GM12878 (cell line): Measurements from ENCODE around the gene TTC16. TPM values are rescaled to one million over a fixed set of nuclear protein-coding genes. Genes with fewer than 3 reads are reported as not detected.

Source experiments
- ATAC-seq: fragments of 200-7000 bp; cut with Tn5 transposase; 3 replicates; pipeline ENCODE4 v1.9.1; 2020; ENCODE audit warnings: mild to moderate bottlenecking, moderate library complexity
- BruUV-seq: library from RNA; stranded (reverse); fragments of 400-500 nt; replicated peaks from 2 replicates; lab custom pipeline; 2021; lab: Mats Ljungman, UMichigan
- CTCF ChIA-PET: fragments of 300-600 bp; sonication (Branson Sonifier 250); formaldehyde crosslinking; extraction: SDS; loops from one replicate; lab custom pipeline; 2021; ENCODE audit warnings: inconsistent platforms; lab: Yijun Ruan, JAX
- POLR2A ChIA-PET: fragments of 350-600 bp; formaldehyde crosslinking; extraction: SDS; loops from one replicate; lab custom pipeline; 2021; ENCODE audit warnings: inconsistent platforms; lab: Charles Lee
- RAD21 ChIA-PET: fragments of 300-600 bp; sonication (Branson Sonifier 250); formaldehyde crosslinking; loops from one replicate; lab custom pipeline; 2023; ENCODE audit warnings: antibody characterized with exemption; ENCODE audit not compliant: unreplicated experiment; lab: Charles Lee
- SMC1A ChIA-PET: fragments of 300-600 bp; sonication (Branson Sonifier 250); formaldehyde crosslinking; loops from one replicate; lab custom pipeline; 2023; ENCODE audit not compliant: unreplicated experiment, uncharacterized antibody; lab: Charles Lee
- DNase-seq: peaks from one replicate; pipeline ENCODE4 v3.0.0-alpha.2; 2011; ENCODE audit warnings: low read depth, low spot score
- FAIRE-seq: peaks from 3 replicates; lab custom pipeline; 2011; peaks lifted over from hg19 to GRCh38; lab: Jason Lieb, UNC
- H2AFZ ChIP-seq: 2 replicates; pipeline ENCODE4 v1.6.0; 2011; ENCODE audit warnings: low read depth, low read length, control low read depth; ENCODE audit not compliant: control insufficient read depth
- H3K27ac ChIP-seq: 2 replicates; pipeline ENCODE4 v1.5.1; 2011; ENCODE audit warnings: control low read depth; ENCODE audit not compliant: control insufficient read depth, insufficient read depth
- H3K27me3 ChIP-seq, 2 experiments: replicated peaks in 1 of 2; 2 replicates each; pipeline versions ENCODE4 v1.6.0 to v1.6.1; 2011; ENCODE audit warnings: low read length in 1 of 2; ENCODE audit not compliant: control insufficient read depth in 2 of 2, insufficient read depth in 2 of 2
- H3K36me3 ChIP-seq, 2 experiments: 2 replicates each; pipeline ENCODE4 v1.5.1; 2011; ENCODE audit warnings: low read length in 1 of 2; ENCODE audit not compliant: control insufficient read depth in 2 of 2, insufficient read depth in 2 of 2
- H3K4me1 ChIP-seq: 2 replicates; pipeline ENCODE4 v1.6.1; 2011; ENCODE audit warnings: mild to moderate bottlenecking, low read length, moderate library complexity, mixed read lengths; ENCODE audit not compliant: control insufficient read depth, insufficient read depth
- H3K4me2 ChIP-seq: 2 replicates; pipeline ENCODE4 v1.6.0; 2011; ENCODE audit warnings: control low read depth; ENCODE audit not compliant: control insufficient read depth, insufficient read depth
- H3K4me3 ChIP-seq: fragments of 200-600 bp; sonication (generic); 2 replicates; pipeline ENCODE4 v1.5.1; 2016
- H3K79me2 ChIP-seq: 2 replicates; pipeline ENCODE4 v1.6.0; 2011; ENCODE audit warnings: low read length; ENCODE audit not compliant: control insufficient read depth, insufficient read depth
- H3K9ac ChIP-seq: 2 replicates; pipeline ENCODE4 v1.8.0; 2011; ENCODE audit warnings: low read length, control low read depth, mixed read lengths; ENCODE audit not compliant: control insufficient read depth, insufficient read depth
- H3K9me3 ChIP-seq: replicated peaks from 3 replicates; pipeline ENCODE4 v1.5.1; 2011; ENCODE audit warnings: mild to moderate bottlenecking, low read length; ENCODE audit not compliant: control insufficient read depth, insufficient read depth
- H4K20me1 ChIP-seq: 2 replicates; pipeline ENCODE4 v1.6.0; 2011; ENCODE audit not compliant: control insufficient read depth, insufficient read depth
- BACH1 ChIP-seq: fragments of 450-650 bp; IDR thresholded peaks from 2 replicates; pipeline ENCODE4 v1.6.1; 2017; ENCODE audit warnings: mild to moderate bottlenecking, borderline replicate concordance
- CBX3 ChIP-seq: fragments of 200-600 bp; sonication (generic); IDR thresholded peaks from 2 replicates; pipeline ENCODE4 v1.6.1; 2016; ENCODE audit warnings: low read depth, borderline replicate concordance
- GABPA ChIP-seq: IDR thresholded peaks from 2 replicates; pipeline ENCODE4 v1.6.1; 2014; ENCODE audit warnings: antibody characterized with exemption, low read depth, mild to moderate bottlenecking, inconsistent platforms
- NFIC ChIP-seq: IDR thresholded peaks from 2 replicates; pipeline ENCODE4 v1.6.1; 2012; ENCODE audit warnings: low read depth, mild to moderate bottlenecking, inconsistent platforms, low read length, moderate library complexity
- POLR2AphosphoS5 ChIP-seq: IDR thresholded peaks from 2 replicates; pipeline ENCODE4 v1.6.1; 2011; ENCODE audit warnings: mild to moderate bottlenecking, low read length, inconsistent platforms
- SP1 ChIP-seq: IDR thresholded peaks from one replicate; pipeline ENCODE4 v1.6.1; 2011; ENCODE audit warnings: low read depth, low read length
- ZBED1 ChIP-seq: IDR thresholded peaks from 2 replicates; pipeline ENCODE4 v1.6.1; 2016; ENCODE audit warnings: borderline replicate concordance
- WGBS: methylation state at CpG from one replicate; pipeline ENCODE4 v1.1.6; 2016; ENCODE audit warnings: low lambda C conversion rate; ENCODE audit not compliant: insufficient replicate concordance, insufficient coverage; ENCODE audit errors: missing lambda C conversion rate; 5-methylcytosine and 5-hydroxymethylcytosine counted together
- in situ Hi-C: fragments of 300-500 bp; cut with MboI; formaldehyde crosslinking; loops from 9 replicates; pipeline ENCODE4 v1.14.3; 2018; ENCODE audit warnings: mixed read lengths
- intact Hi-C: fragments of 100-400 bp; cut with micrococcal nuclease; formaldehyde crosslinking; loops from one replicate; pipeline ENCODE4 v1.14.2; 2022; ENCODE audit not compliant: unreplicated experiment
- polyA plus RNA-seq, 11 experiments: library from polyadenylated mRNA; depleted of rRNA in 4 of 11; unstranded in 6 of 11; stranded (reverse) in 5 of 11; fragments of >200 nt; fragmentation: Nextera tagmentation in 4 of 11; fragmentation: Illumina TruSeq in 1 of 11; extraction: Ambion mirVana in 4 of 11; extraction: Trizol in 1 of 11; gene quantifications; 1 replicate in 1 of 11; 2 replicates in 10 of 11; pipeline versions ENCODE4 v1.2.1 to v1.2.3, GENCODE V29; 2011 to 2016; ENCODE audit warnings: inconsistent platforms in 2 of 11, missing spikeins in 2 of 11, low read depth in 1 of 11
- total RNA-seq, 4 experiments: library from RNA; depleted of rRNA in 3 of 4; stranded (reverse); fragments of >200 nt in 3 of 4; fragmentation: Illumina TruSeq in 1 of 4; extraction: Trizol in 1 of 4; gene quantifications; 2 replicates each; pipeline versions ENCODE4 v1.2.1 to v1.2.3, GENCODE V29; 2013 to 2021
- TF ChIP-seq, protein P1 (sequence below): fragments of 450-650 bp; IDR thresholded peaks from 2 replicates; pipeline ENCODE4 v1.6.1; 2018; ENCODE audit warnings: borderline replicate concordance, mild to moderate bottlenecking; ENCODE audit not compliant: partially characterized antibody
- TF ChIP-seq, protein P2 (sequence below): fragments of 450-650 bp; formaldehyde crosslinking; IDR thresholded peaks from 2 replicates; pipeline ENCODE4 v1.5.0; 2022; ENCODE audit warnings: mild to moderate bottlenecking, missing genetic modification characterization
- TF ChIP-seq, protein P3 (sequence below): IDR thresholded peaks from 2 replicates; pipeline ENCODE4 v1.6.1; 2012; ENCODE audit warnings: improper control_type of control experiment, low read depth, low read length; ENCODE audit not compliant: insufficient replicate concordance

The TTC16 gene
- total and polyA plus RNA-seq, 10 of the 15 experiments (the other 5 are each of a cell fraction or from before 2014, with no cell fraction given): 0.03 TPM; not detected in 9

DNA sequence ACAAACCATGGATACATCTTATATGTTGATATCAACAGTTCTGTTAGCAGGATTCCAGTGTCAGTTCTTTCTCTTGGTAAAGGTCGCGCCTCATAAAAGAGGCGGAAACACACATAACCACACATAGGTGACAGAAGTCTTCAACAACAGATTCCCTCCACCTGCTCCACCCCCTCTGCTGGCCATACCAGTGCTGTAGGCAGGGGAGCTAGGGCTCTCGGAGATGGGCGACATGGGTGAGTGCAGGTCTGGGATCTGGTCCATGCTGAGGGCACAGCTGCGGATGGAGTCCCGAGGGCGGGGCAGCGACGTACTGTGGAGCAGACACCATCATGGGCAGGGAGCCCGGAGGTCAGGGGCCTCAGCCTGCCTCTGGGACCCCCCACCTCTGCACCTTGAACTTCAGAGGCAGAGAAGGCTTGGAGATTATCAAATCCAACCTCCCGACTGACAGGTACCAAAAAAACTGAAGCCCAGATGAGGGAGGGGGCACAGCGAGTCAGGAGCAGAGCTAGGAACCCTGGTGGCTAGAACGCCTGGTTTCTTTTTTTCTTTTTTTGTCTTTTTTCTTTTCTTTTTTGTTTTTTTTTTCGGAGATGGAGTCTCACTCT lies 31.2 kb downstream of the TTC16 start:
- RAD21 ChIA-PET: no interaction called here
- Histone ChIP-seq H2AFZ (no peak overlapping the region), H3K9ac (no peak overlapping the region), H3K36me3 (peaks cover 27 to 31% of the 10 kb centered on the region in 2 experiments), H3K4me1 (no peaks in the 10 kb centered on the region), H3K9me3 (no peaks in the 10 kb centered on the region), H3K4me3 (no peak overlapping the region), H4K20me1 (no peaks in the 10 kb centered on the region), H3K27me3 (no peaks in the 10 kb centered on the region), H3K79me2 (no peaks in the 10 kb centered on the region), H3K4me2 (no peak overlapping the region), H3K27ac (no peak overlapping the region)
- ATAC-seq: no peak
- DNase-seq: no peak
- intact Hi-C loops (no loop called here), in situ Hi-C loops (no loop called here)
- SMC1A ChIA-PET: interaction anchor here (1.0 to 1.6 kb wide), 2 partner anchors 16 to 19 kb away, joined by 3 to 5 read pairs; no protein-coding TSS in a partner anchor
- CTCF ChIA-PET: interaction anchor here (1.0 to 1.8 kb wide), 2 partner anchors 12 to 21 kb away, joined by 3 to 8 read pairs; partner anchors contain the start of gene TOR2A
- TF ChIP-seq BACH1: no peak
- TF ChIP-seq CBX3: no peak
- no peak for TF ChIP-seq SP1
- TF ChIP-seq, protein P1, sequence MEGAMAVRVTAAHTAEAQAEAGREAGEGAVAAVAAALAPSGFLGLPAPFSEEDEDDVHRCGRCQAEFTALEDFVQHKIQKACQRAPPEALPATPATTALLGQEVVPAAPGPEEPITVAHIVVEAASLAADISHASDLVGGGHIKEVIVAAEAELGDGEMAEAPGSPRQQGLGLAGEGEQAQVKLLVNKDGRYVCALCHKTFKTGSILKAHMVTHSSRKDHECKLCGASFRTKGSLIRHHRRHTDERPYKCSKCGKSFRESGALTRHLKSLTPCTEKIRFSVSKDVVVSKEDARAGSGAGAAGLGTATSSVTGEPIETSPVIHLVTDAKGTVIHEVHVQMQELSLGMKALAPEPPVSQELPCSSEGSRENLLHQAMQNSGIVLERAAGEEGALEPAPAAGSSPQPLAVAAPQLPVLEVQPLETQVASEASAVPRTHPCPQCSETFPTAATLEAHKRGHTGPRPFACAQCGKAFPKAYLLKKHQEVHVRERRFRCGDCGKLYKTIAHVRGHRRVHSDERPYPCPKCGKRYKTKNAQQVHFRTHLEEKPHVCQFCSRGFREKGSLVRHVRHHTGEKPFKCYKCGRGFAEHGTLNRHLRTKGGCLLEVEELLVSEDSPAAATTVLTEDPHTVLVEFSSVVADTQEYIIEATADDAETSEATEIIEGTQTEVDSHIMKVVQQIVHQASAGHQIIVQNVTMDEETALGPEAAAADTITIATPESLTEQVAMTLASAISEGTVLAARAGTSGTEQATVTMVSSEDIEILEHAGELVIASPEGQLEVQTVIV: no peak
- no peak for TF ChIP-seq ZBED1
- no peak for TF ChIP-seq POLR2AphosphoS5
- TF ChIP-seq, protein P2, sequence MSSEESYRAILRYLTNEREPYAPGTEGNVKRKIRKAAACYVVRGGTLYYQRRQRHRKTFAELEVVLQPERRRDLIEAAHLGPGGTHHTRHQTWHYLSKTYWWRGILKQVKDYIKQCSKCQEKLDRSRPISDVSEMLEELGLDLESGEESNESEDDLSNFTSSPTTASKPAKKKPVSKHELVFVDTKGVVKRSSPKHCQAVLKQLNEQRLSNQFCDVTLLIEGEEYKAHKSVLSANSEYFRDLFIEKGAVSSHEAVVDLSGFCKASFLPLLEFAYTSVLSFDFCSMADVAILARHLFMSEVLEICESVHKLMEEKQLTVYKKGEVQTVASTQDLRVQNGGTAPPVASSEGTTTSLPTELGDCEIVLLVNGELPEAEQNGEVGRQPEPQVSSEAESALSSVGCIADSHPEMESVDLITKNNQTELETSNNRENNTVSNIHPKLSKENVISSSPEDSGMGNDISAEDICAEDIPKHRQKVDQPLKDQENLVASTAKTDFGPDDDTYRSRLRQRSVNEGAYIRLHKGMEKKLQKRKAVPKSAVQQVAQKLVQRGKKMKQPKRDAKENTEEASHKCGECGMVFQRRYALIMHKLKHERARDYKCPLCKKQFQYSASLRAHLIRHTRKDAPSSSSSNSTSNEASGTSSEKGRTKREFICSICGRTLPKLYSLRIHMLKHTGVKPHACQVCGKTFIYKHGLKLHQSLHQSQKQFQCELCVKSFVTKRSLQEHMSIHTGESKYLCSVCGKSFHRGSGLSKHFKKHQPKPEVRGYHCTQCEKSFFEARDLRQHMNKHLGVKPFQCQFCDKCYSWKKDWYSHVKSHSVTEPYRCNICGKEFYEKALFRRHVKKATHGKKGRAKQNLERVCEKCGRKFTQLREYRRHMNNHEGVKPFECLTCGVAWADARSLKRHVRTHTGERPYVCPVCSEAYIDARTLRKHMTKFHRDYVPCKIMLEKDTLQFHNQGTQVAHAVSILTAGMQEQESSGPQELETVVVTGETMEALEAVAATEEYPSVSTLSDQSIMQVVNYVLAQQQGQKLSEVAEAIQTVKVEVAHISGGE (CRISPR knock-in tag): no peak
- no peak for TF ChIP-seq NFIC
- TF ChIP-seq GABPA: no peak
- TF ChIP-seq, protein P3, sequence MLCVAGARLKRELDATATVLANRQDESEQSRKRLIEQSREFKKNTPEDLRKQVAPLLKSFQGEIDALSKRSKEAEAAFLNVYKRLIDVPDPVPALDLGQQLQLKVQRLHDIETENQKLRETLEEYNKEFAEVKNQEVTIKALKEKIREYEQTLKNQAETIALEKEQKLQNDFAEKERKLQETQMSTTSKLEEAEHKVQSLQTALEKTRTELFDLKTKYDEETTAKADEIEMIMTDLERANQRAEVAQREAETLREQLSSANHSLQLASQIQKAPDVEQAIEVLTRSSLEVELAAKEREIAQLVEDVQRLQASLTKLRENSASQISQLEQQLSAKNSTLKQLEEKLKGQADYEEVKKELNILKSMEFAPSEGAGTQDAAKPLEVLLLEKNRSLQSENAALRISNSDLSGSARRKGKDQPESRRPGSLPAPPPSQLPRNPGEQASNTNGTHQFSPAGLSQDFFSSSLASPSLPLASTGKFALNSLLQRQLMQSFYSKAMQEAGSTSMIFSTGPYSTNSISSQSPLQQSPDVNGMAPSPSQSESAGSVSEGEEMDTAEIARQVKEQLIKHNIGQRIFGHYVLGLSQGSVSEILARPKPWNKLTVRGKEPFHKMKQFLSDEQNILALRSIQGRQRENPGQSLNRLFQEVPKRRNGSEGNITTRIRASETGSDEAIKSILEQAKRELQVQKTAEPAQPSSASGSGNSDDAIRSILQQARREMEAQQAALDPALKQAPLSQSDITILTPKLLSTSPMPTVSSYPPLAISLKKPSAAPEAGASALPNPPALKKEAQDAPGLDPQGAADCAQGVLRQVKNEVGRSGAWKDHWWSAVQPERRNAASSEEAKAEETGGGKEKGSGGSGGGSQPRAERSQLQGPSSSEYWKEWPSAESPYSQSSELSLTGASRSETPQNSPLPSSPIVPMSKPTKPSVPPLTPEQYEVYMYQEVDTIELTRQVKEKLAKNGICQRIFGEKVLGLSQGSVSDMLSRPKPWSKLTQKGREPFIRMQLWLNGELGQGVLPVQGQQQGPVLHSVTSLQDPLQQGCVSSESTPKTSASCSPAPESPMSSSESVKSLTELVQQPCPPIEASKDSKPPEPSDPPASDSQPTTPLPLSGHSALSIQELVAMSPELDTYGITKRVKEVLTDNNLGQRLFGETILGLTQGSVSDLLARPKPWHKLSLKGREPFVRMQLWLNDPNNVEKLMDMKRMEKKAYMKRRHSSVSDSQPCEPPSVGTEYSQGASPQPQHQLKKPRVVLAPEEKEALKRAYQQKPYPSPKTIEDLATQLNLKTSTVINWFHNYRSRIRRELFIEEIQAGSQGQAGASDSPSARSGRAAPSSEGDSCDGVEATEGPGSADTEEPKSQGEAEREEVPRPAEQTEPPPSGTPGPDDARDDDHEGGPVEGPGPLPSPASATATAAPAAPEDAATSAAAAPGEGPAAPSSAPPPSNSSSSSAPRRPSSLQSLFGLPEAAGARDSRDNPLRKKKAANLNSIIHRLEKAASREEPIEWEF: no peak
- WGBS: 96% methylated on average over 14 of the region's 15 CpGs
- FAIRE-seq: no peak
- POLR2A ChIA-PET: no interaction called here
- BruUV-seq: no TSS peak
